Measurements from ENCODE around the gene STIP1.

The STIP1 gene

DNA sequence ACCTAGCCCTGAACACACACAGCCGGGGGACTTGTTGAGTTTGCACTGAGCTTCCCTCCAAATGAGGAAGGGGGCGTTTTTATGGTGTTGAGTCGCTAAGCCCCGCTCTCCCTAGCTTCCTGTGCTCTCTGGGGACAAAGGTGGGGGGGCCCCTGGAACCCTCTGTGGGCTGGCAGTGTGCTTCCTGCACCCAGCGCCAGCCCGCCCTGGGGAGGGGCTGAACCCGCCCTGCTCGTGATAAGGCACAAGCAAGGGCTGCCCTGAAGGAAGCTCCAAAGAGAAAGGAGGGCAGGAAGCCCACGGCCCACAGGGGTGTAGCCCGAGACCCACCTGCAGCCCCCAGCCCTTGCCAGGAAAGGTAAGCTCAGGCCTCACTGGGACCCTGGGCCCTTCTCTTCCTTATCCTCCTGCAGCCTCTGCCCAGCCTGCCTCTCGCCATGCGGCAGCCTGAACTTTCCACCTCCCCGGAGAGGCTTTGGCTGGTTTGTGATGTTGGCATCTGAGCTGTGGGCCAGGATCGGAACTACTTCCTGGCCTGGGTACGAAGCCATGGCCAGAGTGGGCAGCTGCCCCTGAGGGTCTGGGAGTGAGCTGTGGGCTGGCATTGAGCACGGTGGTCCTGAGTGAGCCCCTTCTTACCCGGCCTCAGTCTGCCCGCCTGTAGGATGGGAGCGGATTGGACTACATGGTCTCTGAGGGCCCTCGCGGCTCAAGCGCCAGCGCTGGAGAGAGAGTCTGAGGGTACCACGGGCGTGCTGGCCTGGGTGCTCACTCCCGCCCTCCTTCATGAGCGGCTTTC, 20.7 kb downstream of the STIP1 start, which contains the start of gene FERMT3:
Gene FERMT3, plus strand, starts transcription at position 265 of the 799 bp plus-strand sequence. CDS start 644 bp downstream, outside the sequence.
- Histone ChIP-seq H3K27me3 (replicated peaks in 2 of 5; ENCODE audit: control insufficient read depth in 4 of 5, insufficient read depth in 5 of 5, low read length in 4 of 5) (no peaks in the 10 kb centered on the region), H3K36me3 (ENCODE audit: control insufficient read depth in 4 of 4, insufficient read depth in 4 of 4, low read length in 3 of 4) (peaks cover 6 to 61% (median 42%) of the 10 kb centered on the region in 4 experiments), H3K4me3 (ENCODE audit: control insufficient read depth in 1 of 7, extremely low read depth in 1 of 7, insufficient read depth in 4 of 7, low read depth in 2 of 7, low read length in 6 of 7) (peak within 1 kb of the TSS; percentile 48 to 94 (median 84)), H3K9me3 (ENCODE audit: control extremely low read depth in 1 of 5, control insufficient read depth in 4 of 5, insufficient read depth in 2 of 5, low read depth in 1 of 5, low read length in 4 of 5) (no peaks in the 10 kb centered on the region), H3K27ac (ENCODE audit: insufficient read depth in 1 of 2, low read depth in 1 of 2, low read length in 2 of 2, poor library complexity in 1 of 2, severe bottlenecking in 2 of 2) (peak within 1 kb of the TSS; percentile 89 to 95), H3K4me1 (ENCODE audit: control extremely low read depth in 1 of 4, control insufficient read depth in 4 of 4, insufficient read depth in 4 of 4, low read length in 3 of 4) (peaks cover 5 to 55% (median 53%) of the 10 kb centered on the region in 4 experiments)
- POLR2A ChIA-PET = interaction anchor here (0.7 to 5.9 kb wide), 14 partner anchors 10 to 111 kb away, joined by 3 to 74 read pairs (median 16); partner anchors contain the start of genes DNAJC4, ESRRA, FKBP2 and NUDT22
- peak; percentile 82 to 95 (median 93) for DNase-seq
- under 1% methylated on average over 22 of the region's 27 CpGs for WGBS (ENCODE audit: insufficient coverage)
- CTCF ChIA-PET = interaction anchor here (0.6 to 15.6 kb wide), 23 partner anchors 11 to 205 kb away, joined by 3 to 321 read pairs (median 10); partner anchors contain the start of genes CATSPERZ, DNAJC4, ESRRA and FKBP2

- Histone ChIP-seq H3K4me3 (ENCODE audit: control insufficient read depth in 1 of 7, extremely low read depth in 1 of 7, insufficient read depth in 4 of 7, low read depth in 2 of 7, low read length in 6 of 7) (peak overlapping the region; percentile 48 to 94 (median 84)), H3K27me3 (replicated peaks in 2 of 5; ENCODE audit: control insufficient read depth in 4 of 5, insufficient read depth in 5 of 5, low read length in 4 of 5) (no peaks in the 10 kb centered on the region), H3K9me3 (ENCODE audit: control extremely low read depth in 1 of 5, control insufficient read depth in 4 of 5, insufficient read depth in 2 of 5, low read depth in 1 of 5, low read length in 4 of 5) (no peaks in the 10 kb centered on the region), H3K4me1 (ENCODE audit: control extremely low read depth in 1 of 4, control insufficient read depth in 4 of 4, insufficient read depth in 4 of 4, low read length in 3 of 4) (peaks cover 5 to 55% (median 53%) of the 10 kb centered on the region in 4 experiments), H3K36me3 (ENCODE audit: control insufficient read depth in 4 of 4, insufficient read depth in 4 of 4, low read length in 3 of 4) (peaks cover 12 to 63% (median 45%) of the 10 kb centered on the region in 4 experiments), H3K27ac (ENCODE audit: insufficient read depth in 1 of 2, low read depth in 1 of 2, low read length in 2 of 2, poor library complexity in 1 of 2, severe bottlenecking in 2 of 2) (peak overlapping the region; percentile 89 to 95)
- POLR2A ChIA-PET = interaction anchor here (0.6 to 5.9 kb wide), 11 partner anchors 10 to 110 kb away, joined by 3 to 74 read pairs (median 20); partner anchors contain the start of genes DNAJC4, ESRRA, FKBP2 and NUDT22
- CTCF ChIA-PET = interaction anchor here (1.1 to 15.6 kb wide), 17 partner anchors 13 to 151 kb away, joined by 3 to 321 read pairs (median 15); partner anchors contain the start of genes CATSPERZ, DNAJC4, ESRRA and FKBP2
- DNase-seq = peak; percentile 91 to 98 (median 96)
- WGBS (ENCODE audit: insufficient coverage) = 0% methylated on average over 20 of the region's 30 CpGs
Observed at GRCh38 chr11:64207256-64208085, 21.5 kb downstream of the STIP1 start.

- H3K4me3 ChIP-seq (ENCODE audit: control insufficient read depth in 1 of 7, extremely low read depth in 1 of 7, insufficient read depth in 4 of 7, low read depth in 2 of 7, low read length in 6 of 7) = peak overlapping the region; percentile 36 to 94 (median 84)
- peaks cover 9 to 58% (median 41%) of the 10 kb centered on the region in 4 experiments for H3K36me3 ChIP-seq (ENCODE audit: control insufficient read depth in 4 of 4, insufficient read depth in 4 of 4, low read length in 3 of 4)
- DNase-seq = no peak
- H3K27me3 ChIP-seq (replicated peaks in 2 of 5; ENCODE audit: control insufficient read depth in 4 of 5, insufficient read depth in 5 of 5, low read length in 4 of 5) = no peaks in the 10 kb centered on the region
- ChIA-PET POLR2A (interaction anchor here (0.6 to 5.9 kb wide), 11 partner anchors 9 to 109 kb away, joined by 3 to 74 read pairs (median 20); partner anchors contain the start of genes DNAJC4, ESRRA, FKBP2 and NUDT22), CTCF (interaction anchor here (1.1 to 15.6 kb wide), 9 partner anchors 12 to 123 kb away, joined by 5 to 321 read pairs (median 58); partner anchors contain the start of genes CATSPERZ, DNAJC4, ESRRA and FKBP2)
- peak overlapping the region; percentile 89 to 95 for H3K27ac ChIP-seq (ENCODE audit: insufficient read depth in 1 of 2, low read depth in 1 of 2, low read length in 2 of 2, poor library complexity in 1 of 2, severe bottlenecking in 2 of 2)
- no peaks in the 10 kb centered on the region for H3K9me3 ChIP-seq (ENCODE audit: control extremely low read depth in 1 of 5, control insufficient read depth in 4 of 5, insufficient read depth in 2 of 5, low read depth in 1 of 5, low read length in 4 of 5)
- peaks cover 5 to 55% (median 53%) of the 10 kb centered on the region in 4 experiments for H3K4me1 ChIP-seq (ENCODE audit: control extremely low read depth in 1 of 4, control insufficient read depth in 4 of 4, insufficient read depth in 4 of 4, low read length in 3 of 4)
- WGBS (ENCODE audit: insufficient coverage) = 45% methylated on average over 20 of the region's 23 CpGs
Observed at GRCh38 chr11:64208086-64208795, 22.3 kb downstream of the STIP1 start.

- no peak for DNase-seq
- no peaks in the 10 kb centered on the region for H3K27me3 ChIP-seq (replicated peaks in 2 of 5; ENCODE audit: control insufficient read depth in 4 of 5, insufficient read depth in 5 of 5, low read length in 4 of 5)
- peak overlapping the region; percentile 89 to 95 for H3K27ac ChIP-seq (ENCODE audit: insufficient read depth in 1 of 2, low read depth in 1 of 2, low read length in 2 of 2, poor library complexity in 1 of 2, severe bottlenecking in 2 of 2)
- CTCF ChIA-PET = interaction anchor here (1.6 to 15.6 kb wide), 7 partner anchors 11 to 94 kb away, joined by 7 to 321 read pairs (median 88); partner anchors contain the start of genes CATSPERZ, DNAJC4, ESRRA and FKBP2
- H3K9me3 ChIP-seq (ENCODE audit: control extremely low read depth in 1 of 5, control insufficient read depth in 4 of 5, insufficient read depth in 2 of 5, low read depth in 1 of 5, low read length in 4 of 5) = no peaks in the 10 kb centered on the region
- H3K36me3 ChIP-seq (ENCODE audit: control insufficient read depth in 4 of 4, insufficient read depth in 4 of 4, low read length in 3 of 4) = peaks cover 9 to 55% (median 37%) of the 10 kb centered on the region in 4 experiments
- POLR2A ChIA-PET = interaction anchor here (1.2 to 5.3 kb wide), 4 partner anchors 8 to 96 kb away, joined by 4 to 74 read pairs (median 27); partner anchors contain the start of genes ESRRA, FKBP2 and PPP1R14B
- H3K4me3 ChIP-seq (ENCODE audit: control insufficient read depth in 1 of 7, extremely low read depth in 1 of 7, insufficient read depth in 4 of 7, low read depth in 2 of 7, low read length in 6 of 7) = peak overlapping the region in 4 of 7 experiments; percentile 77 to 94 (median 90)
- H3K4me1 ChIP-seq (ENCODE audit: control extremely low read depth in 1 of 4, control insufficient read depth in 4 of 4, insufficient read depth in 4 of 4, low read length in 3 of 4) = peaks cover 5 to 55% (median 52%) of the 10 kb centered on the region in 4 experiments
- WGBS (ENCODE audit: insufficient coverage) = 77% methylated on average over 17 of the region's 18 CpGs
Observed at GRCh38 chr11:64208796-64209562, 23.0 kb downstream of the STIP1 start.

DNA sequence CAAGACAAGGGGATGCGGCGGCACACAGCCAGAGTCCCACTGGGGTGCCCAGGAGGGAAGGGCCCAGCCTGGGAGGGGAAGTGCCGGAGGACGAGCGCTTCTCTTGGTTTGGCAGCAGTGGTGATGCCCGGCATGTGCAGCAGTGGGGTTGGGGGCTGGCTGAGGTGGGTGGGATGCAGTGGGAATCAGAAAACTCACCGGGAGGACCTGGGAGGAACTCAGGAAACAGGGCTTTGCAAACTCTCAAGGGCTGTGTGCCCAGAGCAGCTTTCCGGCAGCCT, 23.5 kb downstream of the STIP1 start:
- H3K4me1 ChIP-seq (ENCODE audit: control extremely low read depth in 1 of 4, control insufficient read depth in 4 of 4, insufficient read depth in 4 of 4, low read length in 3 of 4) = peaks cover 5 to 50% (median 47%) of the 10 kb centered on the region in 4 experiments
- H3K4me3 ChIP-seq (ENCODE audit: control insufficient read depth in 1 of 7, extremely low read depth in 1 of 7, insufficient read depth in 4 of 7, low read depth in 2 of 7, low read length in 6 of 7) = no peak overlapping the region
- no peaks in the 10 kb centered on the region for H3K27me3 ChIP-seq (replicated peaks in 2 of 5; ENCODE audit: control insufficient read depth in 4 of 5, insufficient read depth in 5 of 5, low read length in 4 of 5)
- H3K36me3 ChIP-seq (ENCODE audit: control insufficient read depth in 4 of 4, insufficient read depth in 4 of 4, low read length in 3 of 4) = peaks cover 9 to 52% (median 35%) of the 10 kb centered on the region in 4 experiments
- peak overlapping the region in 1 of 2 experiments; percentile 95 for H3K27ac ChIP-seq (ENCODE audit: insufficient read depth in 1 of 2, low read depth in 1 of 2, low read length in 2 of 2, poor library complexity in 1 of 2, severe bottlenecking in 2 of 2)
- ChIA-PET POLR2A (interaction anchor here (1.2 kb wide), 1 partner anchor 8 kb away, joined by 4 read pairs; no protein-coding TSS in a partner anchor), CTCF (interaction anchor here (1.6 to 15.6 kb wide), 5 partner anchors 11 to 93 kb away, joined by 7 to 321 read pairs (median 123); partner anchors contain the start of genes CATSPERZ, DNAJC4, ESRRA and FKBP2)
- 76% methylated on average over 7 of the region's 8 CpGs for WGBS (ENCODE audit: insufficient coverage)
- H3K9me3 ChIP-seq (ENCODE audit: control extremely low read depth in 1 of 5, control insufficient read depth in 4 of 5, insufficient read depth in 2 of 5, low read depth in 1 of 5, low read length in 4 of 5) = no peaks in the 10 kb centered on the region
- DNase-seq = no peak
